Measurements from ENCODE around the gene PHACTR3. TPM values are rescaled to one million over a fixed set of nuclear protein-coding genes. Genes with fewer than 3 reads are reported as not detected.

Gene PHACTR3
- polyA plus RNA-seq, 2 of the 4 experiments (the other 2 are of a cell fraction), result not detected

GRCh38 chr20:59784791-59785668 lies 180.7 kb downstream of the PHACTR3 start:
- CTCF ChIA-PET, result interaction anchor here (0.7 to 6.9 kb wide), 4 partner anchors 14 to 66 kb away, joined by 3 to 68 read pairs (median 5); no protein-coding TSS in a partner anchor
- Histone ChIP-seq H3K4me2 (no peak overlapping the region), H3K4me3 (no peak overlapping the region), H3K27ac (no peak overlapping the region), H3K4me1 (no peaks in the 10 kb centered on the region), H3K9me3 (no peaks in the 10 kb centered on the region)
- no peak for ATAC-seq
- DNase-seq (ENCODE audit: low read depth in 1 of 2, low spot score in 1 of 2), result no peak
- FAIRE-seq, result no peak
- TF ChIP-seq TFCP2L1 (CRISPR knock-in tag; IDR thresholded peaks at IDR 0.05), result no peak
- no peak for TF ChIP-seq EHMT2 (IDR thresholded peaks at IDR 0.05; ENCODE audit: low read depth)
- TF ChIP-seq RAD21 (conservative IDR thresholded peaks at IDR 0.05 in 1 of 2, IDR thresholded peaks at IDR 0.05 in 1 of 2), result no peak
- TF ChIP-seq CTCF (IDR thresholded peaks at IDR 0.05), result no peak
- no peak for TF ChIP-seq HMGXB4 (CRISPR knock-in tag; IDR thresholded peaks at IDR 0.05; ENCODE audit: borderline replicate concordance)
- no peak for TF ChIP-seq MAFK (IDR thresholded peaks at IDR 0.05; ENCODE audit: partially characterized antibody)
- no peak for TF ChIP-seq FOSB (CRISPR knock-in tag; IDR thresholded peaks at IDR 0.05)
- TF ChIP-seq ZNF302 (CRISPR knock-in tag; IDR thresholded peaks at IDR 0.05), result no peak
- no peak for TF ChIP-seq ESRRA (IDR thresholded peaks at IDR 0.05; ENCODE audit: borderline replicate concordance, low read length)
- TF ChIP-seq KDM1A (IDR thresholded peaks at IDR 0.05; ENCODE audit: low read depth), result no peak
- TF ChIP-seq, protein P1, sequence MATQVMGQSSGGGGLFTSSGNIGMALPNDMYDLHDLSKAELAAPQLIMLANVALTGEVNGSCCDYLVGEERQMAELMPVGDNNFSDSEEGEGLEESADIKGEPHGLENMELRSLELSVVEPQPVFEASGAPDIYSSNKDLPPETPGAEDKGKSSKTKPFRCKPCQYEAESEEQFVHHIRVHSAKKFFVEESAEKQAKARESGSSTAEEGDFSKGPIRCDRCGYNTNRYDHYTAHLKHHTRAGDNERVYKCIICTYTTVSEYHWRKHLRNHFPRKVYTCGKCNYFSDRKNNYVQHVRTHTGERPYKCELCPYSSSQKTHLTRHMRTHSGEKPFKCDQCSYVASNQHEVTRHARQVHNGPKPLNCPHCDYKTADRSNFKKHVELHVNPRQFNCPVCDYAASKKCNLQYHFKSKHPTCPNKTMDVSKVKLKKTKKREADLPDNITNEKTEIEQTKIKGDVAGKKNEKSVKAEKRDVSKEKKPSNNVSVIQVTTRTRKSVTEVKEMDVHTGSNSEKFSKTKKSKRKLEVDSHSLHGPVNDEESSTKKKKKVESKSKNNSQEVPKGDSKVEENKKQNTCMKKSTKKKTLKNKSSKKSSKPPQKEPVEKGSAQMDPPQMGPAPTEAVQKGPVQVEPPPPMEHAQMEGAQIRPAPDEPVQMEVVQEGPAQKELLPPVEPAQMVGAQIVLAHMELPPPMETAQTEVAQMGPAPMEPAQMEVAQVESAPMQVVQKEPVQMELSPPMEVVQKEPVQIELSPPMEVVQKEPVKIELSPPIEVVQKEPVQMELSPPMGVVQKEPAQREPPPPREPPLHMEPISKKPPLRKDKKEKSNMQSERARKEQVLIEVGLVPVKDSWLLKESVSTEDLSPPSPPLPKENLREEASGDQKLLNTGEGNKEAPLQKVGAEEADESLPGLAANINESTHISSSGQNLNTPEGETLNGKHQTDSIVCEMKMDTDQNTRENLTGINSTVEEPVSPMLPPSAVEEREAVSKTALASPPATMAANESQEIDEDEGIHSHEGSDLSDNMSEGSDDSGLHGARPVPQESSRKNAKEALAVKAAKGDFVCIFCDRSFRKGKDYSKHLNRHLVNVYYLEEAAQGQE (IDR thresholded peaks at IDR 0.05), result no peak
- no peak for TF ChIP-seq POLR2AphosphoS2 (conservative IDR thresholded peaks at IDR 0.05; ENCODE audit: low read length)
- no peak for TF ChIP-seq ATOH8 (CRISPR knock-in tag; IDR thresholded peaks at IDR 0.05; ENCODE audit: low read depth)
- no peak for TF ChIP-seq MAX (IDR thresholded peaks at IDR 0.05)
- TF ChIP-seq RNF2 (IDR thresholded peaks at IDR 0.05; ENCODE audit: borderline replicate concordance, low read depth), result no peak
- TF ChIP-seq TP53 (CRISPR knock-in tag; IDR thresholded peaks at IDR 0.05), result no peak
- TF ChIP-seq NPAS2 (CRISPR knock-in tag; IDR thresholded peaks at IDR 0.05; ENCODE audit: borderline replicate concordance), result no peak
- no peak for TF ChIP-seq JUN (IDR thresholded peaks at IDR 0.05)
- 50% methylated on average over 14 of the region's 16 CpGs for WGBS (ENCODE audit: missing lambda C conversion rate)
- POLR2A ChIA-PET, result no interaction called here

Measured in A549 (cell line).